Smooth muscle cell (in vitro differentiated cells): ENCODE measurements around the gene C10orf62. TPM values are rescaled to one million over a fixed set of nuclear protein-coding genes. Genes with fewer than 3 reads are reported as not detected.

ENCODE experiments used
- DNase-seq: peaks from one replicate; lab custom pipeline; 2025; ENCODE audit not compliant: unreplicated experiment; lab: John Stamatoyannopoulos, UW
- H2AFZ ChIP-seq: fragments of 200-600 bp; sonication (generic); 2 replicates; pipeline ENCODE4 v1.6.0; 2016; ENCODE audit warnings: antibody characterized with exemption, low read depth, mild to moderate bottlenecking
- H3F3A ChIP-seq: fragments of 200-600 bp; sonication (generic); 2 replicates; pipeline ENCODE4 v1.6.0; 2017; ENCODE audit warnings: antibody characterized with exemption, low read depth
- H3K27ac ChIP-seq: fragments of 200-600 bp; sonication (generic); 2 replicates; pipeline ENCODE4 v1.5.1; 2016; ENCODE audit warnings: low read depth, mild to moderate bottlenecking
- H3K27me3 ChIP-seq: fragments of 200-600 bp; sonication (generic); 2 replicates; pipeline ENCODE4 v1.6.1; 2016; ENCODE audit warnings: low read depth, mild to moderate bottlenecking
- H3K36me3 ChIP-seq: fragments of 200-600 bp; sonication (generic); 2 replicates; pipeline ENCODE4 v1.5.1; 2016; ENCODE audit warnings: low read depth
- H3K4me1 ChIP-seq: fragments of 200-600 bp; sonication (generic); 2 replicates; pipeline ENCODE4 v1.5.1; 2016; ENCODE audit warnings: low read depth
- H3K4me2 ChIP-seq: fragments of 200-600 bp; sonication (generic); 2 replicates; pipeline ENCODE4 v1.6.0; 2016; ENCODE audit warnings: mild to moderate bottlenecking
- H3K4me3 ChIP-seq: fragments of 200-600 bp; sonication (generic); 2 replicates; pipeline ENCODE4 v1.5.1; 2016; ENCODE audit warnings: mild to moderate bottlenecking
- H3K79me2 ChIP-seq: fragments of 200-600 bp; sonication (generic); 2 replicates; pipeline ENCODE4 v1.6.0; 2016; ENCODE audit warnings: low read depth, mild to moderate bottlenecking
- H3K9ac ChIP-seq: fragments of 200-600 bp; sonication (generic); 2 replicates; pipeline ENCODE4 v1.6.0; 2016; ENCODE audit warnings: low read depth
- H3K9me3 ChIP-seq: fragments of 200-600 bp; sonication (generic); replicated peaks from 2 replicates; pipeline ENCODE4 v1.5.1; 2016; ENCODE audit warnings: low read depth
- H4K20me1 ChIP-seq: fragments of 200-600 bp; sonication (generic); 2 replicates; pipeline ENCODE4 v1.6.0; 2016; ENCODE audit warnings: low read depth
- WGBS: methylation state at CpG from one replicate; pipeline ENCODE4 v1.1.7; 2016; ENCODE audit warnings: low lambda C conversion rate; 5-methylcytosine and 5-hydroxymethylcytosine counted together
- polyA plus RNA-seq: library from polyadenylated mRNA; unstranded; fragments of >200 nt; fragmentation: Nextera tagmentation; extraction: Ambion mirVana; gene quantifications from 2 replicates; pipeline ENCODE4 v1.2.1, GENCODE V29; 2016
- total RNA-seq: library from RNA; depleted of rRNA; stranded (reverse); fragments of >200 nt; gene quantifications from 2 replicates; pipeline ENCODE4 v1.2.3, GENCODE V29; 2014
- TF ChIP-seq, protein P1 (sequence below): fragments of 200-600 bp; sonication (generic); IDR thresholded peaks from 2 replicates; pipeline ENCODE4 v1.5.1; 2017; ENCODE audit warnings: borderline replicate concordance, mild to moderate bottlenecking, antibody characterized with exemption; ENCODE audit not compliant: insufficient read depth, poor library complexity, severe bottlenecking

The C10orf62 gene
- total and polyA plus RNA-seq, 2 experiments from 2014 or later, result not detected

DNA sequence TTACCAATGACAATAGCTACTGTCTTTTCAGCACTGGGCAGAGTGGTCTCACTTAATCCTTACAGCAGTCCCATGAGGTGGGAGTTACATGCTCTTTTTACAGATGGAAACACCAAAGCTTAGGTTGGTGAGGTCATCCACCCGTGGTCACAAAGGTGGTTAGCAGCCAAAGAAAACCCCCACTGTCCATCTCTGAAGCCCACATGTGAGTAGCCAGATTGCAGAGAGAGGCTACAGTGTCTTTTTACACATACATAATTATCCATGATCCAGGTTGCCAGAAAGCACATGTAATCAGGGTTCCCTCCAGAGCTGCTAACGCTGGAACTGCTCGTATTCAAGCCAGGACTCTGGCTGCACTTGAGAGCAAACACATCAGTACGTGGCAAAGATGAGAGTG, 41.6 kb upstream of the C10orf62 start:
- H3K79me2 ChIP-seq, result peaks cover 50% of the 10 kb centered on the region
- H3K4me1 ChIP-seq, result peaks cover 39% of the 10 kb centered on the region
- no peaks in the 10 kb centered on the region for H3K9me3 ChIP-seq
- DNase-seq, result no peak
- 58% methylated on average over 4 of the region's 4 CpGs for WGBS
- no peaks in the 10 kb centered on the region for H3K27me3 ChIP-seq
- no peaks in the 10 kb centered on the region for H3K36me3 ChIP-seq
- TF ChIP-seq, protein P1, sequence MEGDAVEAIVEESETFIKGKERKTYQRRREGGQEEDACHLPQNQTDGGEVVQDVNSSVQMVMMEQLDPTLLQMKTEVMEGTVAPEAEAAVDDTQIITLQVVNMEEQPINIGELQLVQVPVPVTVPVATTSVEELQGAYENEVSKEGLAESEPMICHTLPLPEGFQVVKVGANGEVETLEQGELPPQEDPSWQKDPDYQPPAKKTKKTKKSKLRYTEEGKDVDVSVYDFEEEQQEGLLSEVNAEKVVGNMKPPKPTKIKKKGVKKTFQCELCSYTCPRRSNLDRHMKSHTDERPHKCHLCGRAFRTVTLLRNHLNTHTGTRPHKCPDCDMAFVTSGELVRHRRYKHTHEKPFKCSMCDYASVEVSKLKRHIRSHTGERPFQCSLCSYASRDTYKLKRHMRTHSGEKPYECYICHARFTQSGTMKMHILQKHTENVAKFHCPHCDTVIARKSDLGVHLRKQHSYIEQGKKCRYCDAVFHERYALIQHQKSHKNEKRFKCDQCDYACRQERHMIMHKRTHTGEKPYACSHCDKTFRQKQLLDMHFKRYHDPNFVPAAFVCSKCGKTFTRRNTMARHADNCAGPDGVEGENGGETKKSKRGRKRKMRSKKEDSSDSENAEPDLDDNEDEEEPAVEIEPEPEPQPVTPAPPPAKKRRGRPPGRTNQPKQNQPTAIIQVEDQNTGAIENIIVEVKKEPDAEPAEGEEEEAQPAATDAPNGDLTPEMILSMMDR, result no peak
- H2AFZ ChIP-seq, result no peak overlapping the region
- H3K4me3 ChIP-seq, result no peak overlapping the region
- H3K9ac ChIP-seq, result no peak overlapping the region
- H3F3A ChIP-seq, result peaks cover 22% of the 10 kb centered on the region
- H3K4me2 ChIP-seq, result no peak overlapping the region
- H4K20me1 ChIP-seq, result no peaks in the 10 kb centered on the region
- H3K27ac ChIP-seq, result peak overlapping the region; percentile 97

DNA sequence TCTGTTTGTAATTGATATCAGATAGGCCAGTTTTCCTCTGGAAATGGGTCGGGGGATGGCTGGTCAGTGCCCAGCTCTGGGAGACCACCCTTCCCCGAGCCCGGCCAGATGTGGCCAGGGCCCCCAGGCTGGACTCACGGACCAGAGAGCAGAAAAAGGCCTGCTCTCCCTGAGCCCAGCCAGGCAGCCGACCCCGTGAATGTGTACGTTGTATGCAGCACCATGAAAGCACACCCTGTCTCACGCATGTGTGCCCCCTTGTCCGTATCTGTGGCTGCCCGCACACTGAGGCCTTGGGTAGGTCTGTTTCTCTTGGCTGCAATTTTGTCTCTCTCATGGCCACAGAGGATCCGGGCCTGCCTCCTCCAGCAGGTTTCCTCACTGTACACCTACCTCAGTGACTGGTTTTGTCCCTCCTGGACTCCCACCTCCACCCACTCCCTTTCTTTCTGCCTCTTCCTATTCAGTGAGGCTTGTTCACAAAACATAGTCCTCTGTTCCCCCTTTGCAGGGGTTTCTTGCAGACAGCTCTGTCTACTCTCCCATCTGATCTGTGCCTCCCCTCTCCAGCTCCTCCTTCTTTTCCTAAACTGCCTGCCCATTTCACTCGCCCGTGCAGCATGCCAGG, 40.6 kb upstream of the C10orf62 start:
- peak overlapping the region; percentile 88 for H3K9ac ChIP-seq
- H3K4me3 ChIP-seq, result no peak overlapping the region
- DNase-seq, result no peak
- H3F3A ChIP-seq, result peaks cover 16% of the 10 kb centered on the region
- WGBS, result 79% methylated on average over 13 of the region's 13 CpGs
- H2AFZ ChIP-seq, result no peak overlapping the region
- H4K20me1 ChIP-seq, result peaks cover 3% of the 10 kb centered on the region
- peak overlapping the region; percentile 76 for H3K4me2 ChIP-seq
- peaks cover 36% of the 10 kb centered on the region for H3K4me1 ChIP-seq
- TF ChIP-seq, protein P1, result no peak
- H3K27me3 ChIP-seq, result no peaks in the 10 kb centered on the region
- no peaks in the 10 kb centered on the region for H3K36me3 ChIP-seq
- H3K9me3 ChIP-seq, result no peaks in the 10 kb centered on the region
- peaks cover 52% of the 10 kb centered on the region for H3K79me2 ChIP-seq
- H3K27ac ChIP-seq, result peak overlapping the region; percentile 97

DNA sequence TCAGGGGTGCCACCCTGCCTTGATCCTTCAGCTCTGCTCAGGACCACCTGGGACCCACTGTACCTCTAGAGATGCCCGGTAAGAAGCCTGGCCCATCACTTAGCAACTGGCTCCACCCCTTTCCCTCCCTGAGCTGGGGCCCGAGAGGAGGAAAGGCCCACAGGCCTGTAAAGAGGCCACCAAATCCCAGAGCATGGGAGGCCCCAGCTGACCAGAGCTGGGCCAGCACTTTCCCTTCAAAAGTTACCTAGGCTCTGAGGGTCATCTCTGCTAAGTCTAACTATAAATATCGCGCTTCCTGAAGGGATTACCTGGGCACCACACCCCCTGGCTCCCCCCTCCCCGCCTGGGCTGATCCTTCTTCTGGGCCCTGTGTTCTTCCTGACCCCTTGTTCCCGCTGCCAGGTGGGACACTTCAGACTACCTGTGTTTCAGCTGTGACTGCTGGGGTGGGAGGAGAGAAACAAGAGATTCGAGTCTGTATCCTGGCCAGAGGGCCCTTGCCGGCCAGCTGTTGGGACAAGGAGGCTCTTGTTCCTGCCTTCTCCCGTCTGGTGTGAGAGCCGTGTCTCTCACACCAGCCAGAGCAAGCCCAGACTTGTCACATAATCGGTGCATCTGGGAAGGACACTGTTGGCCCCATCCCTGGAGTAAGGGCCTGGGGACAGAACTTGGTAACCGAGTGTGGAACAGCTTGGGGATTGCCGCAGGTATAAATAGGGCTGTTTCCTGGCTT, 39.8 kb upstream of the C10orf62 start:
- TF ChIP-seq, protein P1, result no peak
- WGBS, result 29% methylated on average over 13 of the region's 13 CpGs
- no peak for DNase-seq
- H3K27ac ChIP-seq, result peak overlapping the region; percentile 97
- H3K79me2 ChIP-seq, result peaks cover 54% of the 10 kb centered on the region
- peaks cover 3% of the 10 kb centered on the region for H4K20me1 ChIP-seq
- H3K4me1 ChIP-seq, result peaks cover 36% of the 10 kb centered on the region
- H3K36me3 ChIP-seq, result no peaks in the 10 kb centered on the region
- no peak overlapping the region for H3K4me3 ChIP-seq
- peak overlapping the region; percentile 76 for H3K4me2 ChIP-seq
- H3K27me3 ChIP-seq, result no peaks in the 10 kb centered on the region
- H3K9ac ChIP-seq, result peak overlapping the region; percentile 88
- H2AFZ ChIP-seq, result no peak overlapping the region
- no peaks in the 10 kb centered on the region for H3K9me3 ChIP-seq
- H3F3A ChIP-seq, result peaks cover 16% of the 10 kb centered on the region
